Activated naive CD4-positive, alpha-beta T cell treated with anti-CD3 and anti-CD28 coated beads, Interleukin-2, amount 50 U/mL, for 16 hours (primary cell): Measurements from ENCODE around the gene RORC.
A peak's percentile ranks its signal among the peaks of the same experiment; 100 is the strongest.
"Not testable (repeated sequence)": the region's sequence is repeated elsewhere in the genome, so short reads cannot be mapped to it uniquely, and the experiment has no call there.

Experiments
- DNase-seq: peaks from one replicate; pipeline ENCODE4 v3.0.0-alpha.2; 2020

RORC gene

DNA sequence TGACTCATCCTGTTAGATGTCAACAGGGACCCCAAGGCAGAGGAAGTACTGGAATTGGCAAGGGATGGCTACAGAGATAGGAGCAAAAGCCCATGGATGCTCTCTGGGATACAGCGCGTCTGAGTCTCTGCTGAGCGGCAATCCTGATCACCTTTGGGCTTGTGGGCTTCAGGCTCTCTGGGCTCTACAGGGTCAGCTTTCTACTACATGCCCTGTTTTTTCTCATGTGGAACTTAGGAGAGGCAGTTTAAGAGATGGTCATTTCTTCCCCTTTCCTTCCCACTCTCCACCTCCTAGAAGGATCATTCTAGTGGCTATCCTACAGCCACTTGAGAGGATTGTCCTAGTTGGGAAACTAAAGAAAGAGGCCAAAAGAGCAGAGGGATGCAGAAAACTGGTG is 27.7 kb downstream of the RORC start:
- no peak for DNase-seq

DNA sequence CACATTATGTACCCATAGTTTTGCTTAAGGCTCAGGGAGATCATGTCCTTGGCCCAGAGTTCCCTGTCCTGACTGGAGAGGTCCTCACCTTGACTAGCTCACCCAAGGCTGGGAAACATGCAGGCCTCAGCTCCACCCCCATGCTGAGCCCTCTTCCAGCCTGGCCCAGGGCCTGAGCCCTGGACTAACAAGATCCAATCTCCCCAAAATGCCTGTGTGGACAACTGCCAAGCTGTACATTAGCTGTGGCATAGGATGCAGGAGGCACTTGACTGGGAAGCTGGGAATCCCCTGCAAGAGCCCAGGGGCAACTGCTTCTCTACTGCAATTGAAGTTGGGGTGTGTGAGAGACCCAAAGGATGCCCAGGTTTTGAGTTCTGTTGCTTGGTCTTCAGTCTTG is 28.4 kb downstream of the RORC start:
- DNase-seq: no peak

DNA sequence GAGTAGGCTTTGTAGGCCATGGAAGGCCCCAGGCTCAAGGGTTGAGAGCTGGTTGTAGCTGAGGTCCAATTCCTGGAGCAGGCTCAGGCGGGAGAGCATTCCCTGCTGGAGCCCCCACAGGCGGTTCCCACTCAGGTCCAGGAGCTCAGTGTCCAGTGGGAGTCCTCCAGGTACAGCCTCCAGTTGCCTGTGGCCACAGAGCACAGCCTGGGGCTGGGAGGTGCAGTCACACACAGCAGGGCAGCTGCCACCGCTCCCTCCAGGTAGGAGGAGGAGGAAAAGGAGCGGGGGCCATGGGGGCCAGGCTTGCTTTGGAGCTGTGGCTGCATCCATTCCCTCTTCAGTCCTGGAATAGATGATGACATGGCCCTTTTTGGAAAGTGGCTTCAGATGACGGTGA is 29.2 kb downstream of the RORC start:
- DNase-seq: no peak

DNA sequence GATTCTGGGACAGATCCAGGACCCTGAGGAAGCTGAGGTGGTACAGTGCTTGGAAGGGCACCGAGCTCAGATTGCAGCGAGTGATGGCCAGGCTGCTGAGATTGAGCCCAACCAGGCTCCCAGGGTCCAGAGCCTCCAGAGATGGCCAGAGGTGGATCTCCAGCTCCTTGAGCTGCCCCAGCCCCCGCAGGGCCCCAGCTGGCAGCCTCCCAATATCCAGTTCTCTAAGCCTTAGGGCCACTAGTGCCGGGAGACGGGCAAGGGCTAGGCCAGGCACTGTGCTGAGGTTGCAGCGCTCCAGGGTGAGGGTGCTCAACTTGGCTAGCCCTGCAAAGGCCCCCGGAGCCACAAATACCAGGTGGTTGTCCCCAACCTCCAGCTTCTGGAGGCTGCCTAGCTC is 29.8 kb downstream of the RORC start:
- DNase-seq: no peak

DNA sequence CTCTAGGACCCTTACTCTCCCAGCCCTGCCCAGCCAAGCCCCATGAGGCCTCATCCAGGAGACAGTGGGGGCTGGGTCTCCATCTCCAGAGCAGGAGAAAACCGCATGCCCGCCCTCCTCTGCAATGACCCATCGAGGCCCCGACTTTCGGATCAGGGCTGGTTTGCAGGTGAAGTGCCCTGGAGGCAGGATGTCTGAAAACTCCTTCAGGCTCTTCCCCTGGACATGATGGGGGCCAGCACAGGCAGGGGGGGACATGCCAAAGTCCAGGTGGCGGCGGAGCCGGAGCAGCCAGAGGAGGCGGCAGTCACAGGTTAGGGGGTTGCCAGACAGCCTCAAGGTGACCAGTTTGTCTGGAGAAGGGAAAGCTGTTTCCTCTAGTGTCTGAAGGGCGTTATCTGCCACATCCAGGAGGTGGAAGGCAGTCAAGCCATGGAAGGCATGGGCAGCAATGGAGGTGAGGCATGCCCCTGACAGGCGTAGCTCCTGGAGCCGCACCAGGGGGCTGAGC is 30.2 kb downstream of the RORC start:
- no peak for DNase-seq

DNA sequence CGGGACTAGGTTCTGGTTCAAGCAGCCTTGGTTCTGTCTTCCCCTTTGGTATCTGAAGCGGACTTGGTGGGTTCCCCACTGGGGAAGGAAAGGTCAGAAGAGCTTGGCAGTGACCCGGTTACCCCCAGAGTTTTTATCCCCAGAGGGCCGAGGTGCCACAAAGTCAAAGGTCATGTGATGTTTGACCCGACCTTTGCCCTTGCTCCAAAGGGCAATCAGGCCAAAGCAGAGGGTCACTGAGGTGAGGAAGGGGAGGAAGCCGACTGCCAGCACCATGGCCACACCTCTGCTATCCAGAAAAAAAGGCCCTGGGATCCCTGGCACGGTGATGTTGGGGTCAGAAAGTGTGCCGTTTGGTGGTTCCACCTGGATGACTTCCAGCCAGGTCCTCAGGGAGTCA is 30.8 kb downstream of the RORC start:
- DNase-seq: no peak

DNA sequence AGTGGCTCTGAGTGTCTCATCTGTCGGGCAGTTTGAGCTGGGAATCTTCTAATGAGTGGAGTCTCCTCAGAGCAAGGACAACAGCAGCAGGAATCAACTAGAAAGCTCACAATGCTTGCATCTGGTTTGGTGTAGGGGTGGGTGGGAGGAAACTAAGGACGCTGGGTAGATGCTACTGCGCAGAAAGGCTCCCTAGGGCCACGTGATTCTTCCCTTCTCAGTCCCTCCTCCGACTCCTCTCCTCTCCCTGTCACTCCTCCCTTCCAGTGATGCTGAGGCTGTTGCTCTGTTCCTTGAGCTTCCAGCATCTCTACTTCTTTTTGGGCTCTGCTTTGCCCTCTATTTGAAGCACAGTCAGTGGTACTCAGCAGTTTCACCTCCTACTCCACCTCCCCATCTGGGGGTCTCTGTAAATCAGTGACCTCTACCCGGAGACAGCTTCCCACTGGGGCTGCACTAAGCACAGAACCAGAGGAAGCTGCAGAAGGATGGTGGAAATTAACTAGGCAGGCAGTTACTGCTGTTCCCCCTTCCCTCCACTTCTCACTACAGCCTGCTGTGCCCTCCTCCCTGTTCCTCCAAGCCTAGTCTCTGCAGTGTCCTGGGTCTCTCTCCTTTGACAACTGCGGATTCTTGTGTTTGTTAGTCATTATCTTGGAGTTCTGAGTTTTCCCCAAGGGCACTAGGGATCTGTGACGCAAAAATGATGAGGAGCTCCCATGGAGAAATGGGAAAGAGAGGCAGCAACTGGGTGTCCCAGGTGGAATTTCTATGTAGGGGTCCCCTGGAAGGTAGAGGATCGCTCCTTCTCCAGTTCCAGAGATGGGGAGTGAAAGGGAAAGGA is 32.2 kb downstream of the RORC start:
- no peak for DNase-seq

DNA sequence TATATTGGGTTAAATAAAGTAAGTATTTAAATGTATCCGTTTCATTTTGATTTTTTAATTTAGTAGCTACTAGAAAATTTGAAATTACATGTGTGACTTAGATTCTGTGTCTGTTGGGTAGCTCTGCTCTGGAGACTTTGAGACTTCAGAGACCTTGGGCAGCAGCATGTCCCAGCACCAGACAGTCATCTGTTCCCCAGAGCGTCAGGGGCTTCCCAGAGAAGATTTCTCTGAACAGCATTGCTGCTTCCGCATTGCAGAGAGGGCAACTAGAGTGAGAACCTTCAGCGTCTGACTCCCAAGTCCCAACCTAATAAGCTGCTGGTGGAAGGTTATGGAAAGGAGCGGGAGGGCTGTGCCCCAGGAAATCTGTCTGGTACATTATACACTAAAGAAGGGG is 33.0 kb downstream of the RORC start:
- DNase-seq: no peak

DNA sequence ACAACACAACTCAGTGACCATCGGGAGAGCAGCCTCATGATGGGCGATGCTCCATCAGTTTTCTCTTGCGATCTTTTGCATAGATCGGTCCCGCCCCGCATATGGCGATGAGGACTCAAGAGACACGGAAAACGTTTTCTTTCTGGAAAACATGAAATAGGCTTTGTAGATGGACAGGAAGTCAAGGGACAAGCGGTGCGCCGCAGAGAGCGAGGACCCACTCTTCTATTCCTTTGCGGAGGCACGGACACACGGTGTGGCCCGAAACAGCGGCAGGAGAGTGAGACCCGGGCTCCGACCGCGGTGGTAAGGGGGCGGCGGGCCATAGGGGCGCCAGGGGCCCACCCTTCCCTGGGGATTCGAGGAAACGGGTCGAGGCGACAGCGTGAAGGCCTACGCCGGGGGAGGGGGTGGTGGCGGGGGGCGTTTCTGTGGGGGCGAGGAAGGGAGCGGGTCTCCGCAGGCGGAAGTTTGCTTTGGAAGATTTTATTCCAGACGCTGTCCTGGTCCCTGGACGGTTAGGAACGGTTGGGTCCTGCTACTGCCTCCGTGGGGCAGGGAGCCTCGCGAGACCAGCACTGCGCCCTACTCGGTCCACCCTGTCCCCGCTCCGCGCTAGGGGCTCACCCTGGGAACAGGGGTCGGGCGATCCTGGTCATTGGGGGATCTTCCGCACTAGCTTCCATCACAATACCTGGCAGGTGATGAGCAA is 40.5 kb downstream of the RORC start:
- DNase-seq: no peak

DNA sequence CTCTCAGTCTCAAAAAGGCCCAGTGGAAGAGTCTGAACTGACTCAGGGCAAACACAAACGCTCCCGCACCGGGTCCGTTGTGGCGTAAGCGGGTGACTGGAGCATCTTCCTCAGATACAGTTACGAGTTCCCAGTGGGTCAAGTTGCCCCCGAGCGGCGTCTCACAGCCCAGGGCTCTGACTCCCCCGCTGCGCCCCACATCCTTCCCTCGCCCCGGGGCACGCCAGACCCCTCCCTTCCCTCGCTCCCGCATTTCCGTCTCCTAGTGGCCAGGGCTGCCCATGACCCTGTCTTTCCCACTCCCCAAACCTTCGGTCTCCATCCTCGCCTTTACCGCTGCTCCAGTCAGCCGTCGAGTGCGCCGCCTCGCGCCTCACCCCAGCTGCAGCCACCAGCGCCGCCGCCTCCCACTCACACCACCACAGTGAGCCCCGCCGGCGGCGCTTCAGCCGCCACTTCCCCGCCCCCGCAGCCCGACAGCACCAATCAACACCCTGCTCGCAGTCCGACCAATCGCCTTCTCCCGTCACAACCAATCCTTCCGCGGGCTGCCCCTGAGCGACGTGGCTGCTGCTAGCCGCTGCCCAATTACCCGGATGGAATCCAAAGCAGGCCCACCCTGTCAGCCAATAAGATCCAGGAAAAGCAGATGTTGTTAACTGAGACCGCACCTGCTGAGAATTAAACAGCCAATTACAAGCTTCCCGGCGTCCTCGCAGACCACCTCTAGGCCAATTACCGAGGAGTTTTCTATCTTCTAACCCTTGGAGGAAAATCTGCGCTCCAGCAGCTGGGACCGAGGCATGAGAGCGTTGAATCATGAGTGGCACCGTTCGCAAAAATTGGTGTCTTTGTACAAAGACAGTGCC is 41.3 kb downstream of the RORC start, which contains the start of gene TDRKH:
Gene TDRKH (minus strand): TSS at position 430 of the 869 bp plus-strand sequence. CDS start 7,478 bp downstream, outside the sequence.
- peak; percentile 99 for DNase-seq

DNA sequence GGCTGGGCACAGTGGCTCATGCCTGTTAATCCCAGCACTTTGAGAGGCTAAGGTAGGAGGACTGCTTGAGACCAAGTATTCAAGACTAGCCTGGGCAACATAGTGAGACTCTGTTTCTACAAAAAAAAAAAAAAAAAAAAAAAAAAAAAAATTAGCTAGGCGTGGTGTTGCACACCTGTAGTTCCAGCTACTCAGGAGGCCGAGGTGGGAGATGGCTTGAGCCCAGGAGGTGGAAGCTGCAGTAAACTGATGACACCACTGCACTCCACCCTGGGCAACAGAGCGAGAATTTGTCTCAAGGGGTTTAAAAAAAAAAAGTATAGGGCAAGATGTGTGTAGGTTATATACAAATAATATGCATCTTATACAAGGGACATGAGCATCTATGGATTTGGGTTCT is 43.9 kb downstream of the RORC start:
- DNase-seq: no peak

DNA sequence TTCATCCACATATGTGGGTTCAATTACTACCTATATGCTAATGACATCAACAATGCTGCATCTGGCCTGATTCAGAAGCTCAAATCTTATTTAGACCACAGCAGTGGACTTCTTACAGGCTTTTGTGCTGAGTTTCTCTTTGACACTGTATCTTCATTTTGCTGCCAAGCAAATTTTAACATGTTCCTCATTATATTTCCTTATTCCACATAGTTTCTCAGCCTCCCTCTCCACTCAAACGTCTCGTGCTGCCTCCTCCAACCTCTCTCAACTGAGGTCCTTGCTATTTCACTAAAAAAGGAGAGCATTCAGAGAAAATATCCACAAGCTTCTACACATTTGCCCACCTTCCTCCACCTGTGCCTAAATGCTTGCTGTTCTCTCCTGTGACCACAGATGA is 47.8 kb downstream of the RORC start:
- DNase-seq: no peak

DNA sequence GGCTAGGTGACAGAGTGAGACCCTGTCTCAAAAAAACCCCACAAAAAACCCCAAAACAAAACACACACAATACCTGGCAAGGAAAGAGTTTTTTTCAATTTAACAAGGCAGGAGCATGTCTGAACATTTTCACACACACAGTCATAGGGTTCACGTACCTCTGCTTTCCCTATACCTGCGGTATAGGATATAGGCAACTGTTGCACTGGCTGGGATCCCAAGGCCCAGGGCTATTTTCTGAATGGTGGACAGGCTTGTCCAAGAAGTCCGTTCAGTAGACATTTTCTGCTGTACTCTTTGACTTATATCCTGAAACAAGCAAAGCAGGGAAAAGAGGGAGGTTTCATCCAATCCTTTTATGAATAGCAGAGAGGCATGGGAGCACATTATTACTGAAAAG is 48.9 kb downstream of the RORC start:
- no peak for DNase-seq

DNA sequence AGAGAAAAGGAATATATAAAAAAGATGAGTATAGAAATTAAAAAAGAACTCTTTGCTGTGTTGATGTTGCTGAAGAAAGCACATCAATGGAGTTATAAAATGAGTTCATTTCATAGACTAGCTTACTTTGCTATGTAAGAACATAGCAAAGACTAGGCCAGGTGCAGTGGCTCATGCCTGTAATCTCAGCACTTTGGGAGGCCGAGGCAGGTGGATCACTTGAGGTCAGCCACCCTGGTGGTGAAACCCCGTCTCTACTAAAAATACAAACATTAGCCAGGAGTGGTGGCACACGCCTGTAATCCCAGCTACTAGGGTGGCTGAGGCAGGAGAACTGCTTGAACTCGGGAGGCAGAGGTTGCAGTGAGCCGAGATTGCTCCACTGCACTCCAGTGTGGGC is 49.6 kb downstream of the RORC start:
- DNase-seq: not testable (repeated sequence)

DNA sequence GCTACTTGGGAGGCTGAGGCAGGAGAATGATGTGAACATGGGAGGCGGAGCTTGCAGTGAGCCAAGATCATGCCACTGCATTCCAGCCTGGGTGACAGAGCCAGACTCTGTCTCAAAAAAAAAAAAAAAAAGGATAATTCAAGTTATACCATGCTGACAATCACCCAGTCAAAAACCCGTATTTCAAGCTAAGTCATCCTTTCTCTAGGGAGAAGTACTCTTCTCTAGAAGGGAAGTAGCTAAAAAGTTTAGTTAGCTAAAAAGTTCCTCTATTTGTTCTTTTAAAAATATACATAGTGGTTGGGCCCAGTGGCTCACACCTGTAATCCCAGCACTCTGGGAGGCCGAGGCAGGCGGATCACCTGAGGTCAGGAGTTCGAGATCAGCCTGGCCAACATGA is 50.9 kb downstream of the RORC start:
- not testable (repeated sequence) for DNase-seq

DNA sequence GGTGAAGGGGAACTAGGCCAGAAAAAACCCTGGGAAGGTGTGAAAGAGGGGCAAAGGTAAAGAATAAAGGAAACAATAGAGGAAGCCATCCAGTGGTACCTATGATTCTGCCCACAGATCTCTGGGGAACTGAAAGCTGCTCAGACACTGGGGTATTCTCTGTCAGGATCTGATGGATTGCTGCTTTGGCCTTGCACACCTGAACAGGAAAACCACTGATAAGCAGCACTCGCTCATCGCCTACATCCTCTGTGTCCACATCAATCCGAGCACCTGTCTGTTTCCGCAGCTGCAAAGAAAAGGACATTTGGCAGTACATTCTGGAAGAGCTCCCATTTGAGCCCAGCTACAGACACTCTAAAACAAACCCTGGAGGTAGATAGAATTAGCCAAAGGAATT is 51.8 kb downstream of the RORC start:
- DNase-seq: no peak

DNA sequence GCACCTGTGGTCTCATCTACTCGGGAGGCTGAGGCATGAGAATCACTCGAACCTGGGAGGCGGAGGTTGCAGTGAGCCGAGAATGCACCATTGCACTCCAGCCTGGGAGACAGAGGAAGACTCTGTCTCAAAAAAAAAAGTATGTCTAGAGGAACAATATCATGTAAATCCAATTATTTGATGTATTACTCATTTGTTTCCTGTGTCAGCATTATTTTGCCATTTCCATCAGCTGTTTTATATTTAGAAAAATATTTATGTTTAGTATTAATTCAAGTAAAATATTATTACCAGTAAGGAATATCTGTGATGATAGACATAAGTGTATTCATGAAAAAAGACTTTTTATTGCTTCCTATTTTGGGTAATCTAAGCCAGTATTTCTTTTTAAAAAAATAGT is 54.3 kb downstream of the RORC start:
- DNase-seq: no peak

DNA sequence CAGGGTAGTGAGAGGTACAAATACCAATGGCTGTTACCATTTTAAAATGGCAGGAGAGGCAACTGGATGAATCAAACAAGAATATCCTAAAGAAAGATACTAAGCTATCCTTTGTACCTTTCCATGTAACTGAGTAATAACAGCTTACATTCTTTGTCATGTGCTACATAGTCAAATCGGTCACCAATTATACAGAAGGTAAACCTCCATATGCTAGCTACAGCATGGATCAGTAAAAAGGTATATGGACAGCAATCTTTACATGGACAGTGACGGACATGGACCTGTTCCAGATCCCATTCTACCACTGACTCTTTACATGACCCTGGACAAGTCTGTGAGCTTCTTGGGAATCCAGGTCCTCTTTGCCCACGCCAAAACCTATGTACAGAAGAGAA is 54.9 kb downstream of the RORC start:
- DNase-seq: no peak

DNA sequence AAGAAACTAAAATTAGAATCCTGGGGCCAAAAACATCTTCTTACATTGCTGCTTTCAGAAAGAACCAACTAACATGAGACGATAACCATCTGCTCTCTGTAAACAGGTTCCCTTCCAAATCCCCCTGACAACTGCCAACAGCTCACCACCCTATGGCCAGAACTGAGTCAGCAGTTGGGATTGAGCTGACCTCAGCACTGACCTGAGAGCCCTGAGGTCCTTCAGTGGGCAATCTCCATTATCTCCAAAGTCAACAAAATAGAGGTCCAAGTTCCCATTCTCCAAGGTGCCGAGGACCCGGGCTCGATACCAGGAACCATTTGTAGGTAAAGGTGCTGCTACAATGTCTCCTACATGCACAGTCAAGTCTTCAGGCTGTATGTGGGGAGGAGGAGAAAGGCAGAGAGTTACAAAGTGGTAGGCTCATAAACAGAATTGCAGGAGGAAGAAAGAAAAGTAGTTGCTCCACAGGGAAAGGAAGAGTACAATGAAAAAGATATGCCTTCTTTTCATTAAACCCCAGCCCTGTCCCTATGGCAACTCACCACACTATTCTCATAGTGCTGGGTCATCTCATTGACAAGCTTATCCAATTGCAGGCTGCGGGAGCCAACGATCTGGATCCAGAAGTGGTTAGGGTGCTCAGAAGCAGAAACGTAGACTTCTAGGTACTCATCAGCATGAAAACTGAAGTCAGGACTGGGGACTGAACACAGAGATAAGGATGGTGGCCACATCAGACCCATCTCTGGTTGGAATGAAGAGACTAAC is 55.5 kb downstream of the RORC start:
- no peak for DNase-seq

DNA sequence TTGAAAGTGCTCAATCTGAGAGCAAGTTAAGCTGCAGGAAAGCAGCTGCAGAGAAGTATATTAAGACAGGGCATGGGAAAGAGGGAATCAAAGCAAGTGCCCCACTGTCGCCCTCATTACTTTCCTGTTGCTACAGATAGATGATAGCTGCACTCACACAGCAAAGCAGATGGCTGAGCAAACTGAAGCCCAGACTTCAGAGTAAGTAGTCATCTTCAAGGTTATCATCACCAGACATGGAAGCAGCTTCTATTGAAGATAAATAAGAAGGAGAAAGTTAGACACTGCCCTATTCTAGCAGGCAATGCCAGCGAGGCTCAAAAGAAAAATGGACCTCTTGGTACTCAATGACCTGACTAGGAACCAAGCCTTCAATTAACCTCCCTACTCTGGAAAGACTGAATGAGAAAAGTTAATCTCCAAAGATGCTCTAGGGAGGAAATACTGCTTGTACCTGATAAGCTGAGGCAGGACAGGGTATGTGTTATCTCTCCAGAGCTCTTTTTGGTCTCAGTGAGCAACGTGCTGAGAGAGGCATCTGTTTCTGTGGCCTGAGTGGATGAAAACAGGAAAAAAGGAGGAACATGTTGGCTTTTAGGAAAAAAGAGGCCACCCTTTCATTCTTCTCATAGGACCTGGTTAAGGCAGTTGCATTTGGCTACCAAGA is 57.2 kb downstream of the RORC start:
- DNase-seq: no peak

DNA sequence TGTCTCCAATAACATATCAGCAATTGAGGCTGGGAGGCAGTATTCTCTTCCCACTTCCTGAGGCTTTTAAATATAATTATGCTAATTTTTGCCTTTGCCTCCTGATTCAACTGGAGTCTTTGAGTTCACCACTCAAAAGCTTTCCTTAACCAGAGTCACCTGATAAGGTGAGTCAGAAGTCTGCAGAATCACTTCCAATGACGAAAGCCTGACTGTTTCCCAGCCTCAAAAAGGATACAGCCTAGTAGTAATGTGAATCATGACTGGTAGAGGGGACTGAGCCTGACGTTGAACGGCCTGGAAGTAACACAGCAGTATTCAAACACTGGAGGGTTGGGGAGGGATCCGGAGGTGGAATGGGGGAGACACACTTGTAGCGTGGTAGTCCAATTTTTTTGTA is 57.9 kb downstream of the RORC start:
- DNase-seq: no peak

DNA sequence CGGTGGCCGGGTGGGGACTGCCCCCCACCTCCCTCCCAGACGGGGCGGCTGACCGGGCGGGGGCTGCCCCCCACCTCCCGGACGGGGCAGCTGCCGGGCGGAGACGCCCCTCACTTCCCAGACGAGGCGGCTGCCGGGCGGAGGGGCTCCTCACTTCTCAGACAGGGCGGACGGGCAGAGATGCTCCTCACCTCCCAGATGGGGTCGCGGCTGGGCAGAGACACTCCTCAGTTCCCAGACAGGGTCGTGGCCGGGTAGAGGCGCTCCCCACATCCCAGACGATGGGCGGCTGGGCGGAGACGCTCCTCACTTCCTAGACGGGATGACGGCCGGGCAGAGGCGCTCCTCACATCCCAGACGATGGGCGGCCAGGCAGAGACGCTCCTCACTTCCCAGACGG is 62.3 kb downstream of the RORC start:
- not testable (repeated sequence) for DNase-seq
